K562 (cell line): Measurements from ENCODE around the gene LMNA. TPM values are rescaled to one million over a fixed set of nuclear protein-coding genes. Genes with fewer than 3 reads are reported as not detected.

Experiments used
- BRF1 ChIP-seq: IDR thresholded peaks from 3 replicates; pipeline ENCODE4 v1.6.1; 2011; ENCODE audit warnings: borderline replicate concordance, mild to moderate bottlenecking; ENCODE audit not compliant: insufficient read length; ENCODE audit errors: extremely low read depth
- CCNT2 ChIP-seq: IDR thresholded peaks from 2 replicates; pipeline ENCODE4 v1.6.1; 2011; ENCODE audit warnings: borderline replicate concordance, low read depth, mild to moderate bottlenecking, moderate library complexity, mixed read lengths, low read length; ENCODE audit not compliant: insufficient read length; ENCODE audit errors: extremely low read depth
- ESRRA ChIP-seq: fragments of 450-650 bp; IDR thresholded peaks from 2 replicates; pipeline ENCODE4 v1.6.1; 2014; ENCODE audit warnings: low read depth, mild to moderate bottlenecking, moderate library complexity, borderline replicate concordance
- KLF1 ChIP-seq: fragments of 450-650 bp; IDR thresholded peaks from 2 replicates; pipeline ENCODE4 v1.6.1; 2016; ENCODE audit warnings: missing genetic modification characterization, missing compliant biosample characterization
- POLR2A ChIP-seq: fragments of 450-650 bp; conservative IDR thresholded peaks from 2 replicates; pipeline ENCODE4 v1.6.1; 2016
- SETDB1 ChIP-seq: IDR thresholded peaks from one replicate; pipeline ENCODE4 v1.6.1; 2012; ENCODE audit warnings: low read length, control low read depth, inconsistent platforms
- ZFP30 ChIP-seq: fragments of 250-450 bp; sonication (Bioruptor Pico); IDR thresholded peaks from 2 replicates; pipeline ENCODE4 v1.8.0; 2022; ENCODE audit warnings: moderate library complexity, mild to moderate bottlenecking, inconsistent platforms, borderline replicate concordance
- ZNF133 ChIP-seq: fragments of 250-450 bp; sonication (Bioruptor Pico); IDR thresholded peaks from 2 replicates; pipeline ENCODE4 v1.4.0; 2020; ENCODE audit warnings: mild to moderate bottlenecking
- ZNF76 ChIP-seq: fragments of 250-450 bp; sonication (Bioruptor Pico); IDR thresholded peaks from 2 replicates; pipeline ENCODE4 v1.4.0; 2020; ENCODE audit warnings: mild to moderate bottlenecking, moderate library complexity, borderline replicate concordance
- polyA plus RNA-seq, 8 experiments: library from polyadenylated mRNA; depleted of rRNA in 4 of 8; stranded (reverse) in 5 of 8; unstranded in 3 of 8; fragments of >200 nt; fragmentation: Nextera tagmentation in 2 of 8; fragmentation: Illumina TruSeq in 1 of 8; extraction: Ambion mirVana in 2 of 8; extraction: Trizol in 1 of 8; gene quantifications; 2 replicates each; pipeline versions ENCODE4 v1.2.1 to v1.2.3, GENCODE V29; 2011 to 2014; ENCODE audit warnings: inconsistent platforms in 1 of 8, missing spikeins in 1 of 8
- total RNA-seq, 7 experiments: library from RNA; depleted of rRNA in 6 of 7; stranded (reverse); fragments of >200 nt in 6 of 7; fragmentation: Illumina TruSeq in 2 of 7; extraction: Trizol in 2 of 7; gene quantifications; 2 replicates each; pipeline versions ENCODE4 v1.2.1 to v1.2.3, GENCODE V29; 2011 to 2021; ENCODE audit warnings: low replicate concordance in 1 of 7
- TF ChIP-seq, protein P1 (sequence below): IDR thresholded peaks from 2 replicates; pipeline ENCODE4 v1.6.1; 2011; ENCODE audit warnings: borderline replicate concordance, low read depth, mild to moderate bottlenecking, moderate library complexity, low read length; ENCODE audit not compliant: insufficient read depth, poor library complexity, severe bottlenecking
- TF ChIP-seq, protein P2 (sequence below): fragments of 450-650 bp; IDR thresholded peaks from 2 replicates; pipeline ENCODE4 v1.6.1; 2017; ENCODE audit warnings: antibody characterized with exemption
- TF ChIP-seq, protein P3 (sequence below): fragments of 450-650 bp; IDR thresholded peaks from 2 replicates; pipeline ENCODE4 v1.6.1; 2016; ENCODE audit warnings: low read depth
- TF ChIP-seq, protein P4 (sequence below): sonication (generic); formaldehyde crosslinking; IDR thresholded peaks from 2 replicates; pipeline ENCODE4 v1.9.0; 2022; ENCODE audit warnings: mild to moderate bottlenecking, missing genetic modification reagents

LMNA gene
- total and polyA plus RNA-seq, 9 of the 15 experiments (the other 6 are each of a cell fraction or from before 2014, with no cell fraction given) = 1.00 to 347 (median 88.2) TPM

DNA sequence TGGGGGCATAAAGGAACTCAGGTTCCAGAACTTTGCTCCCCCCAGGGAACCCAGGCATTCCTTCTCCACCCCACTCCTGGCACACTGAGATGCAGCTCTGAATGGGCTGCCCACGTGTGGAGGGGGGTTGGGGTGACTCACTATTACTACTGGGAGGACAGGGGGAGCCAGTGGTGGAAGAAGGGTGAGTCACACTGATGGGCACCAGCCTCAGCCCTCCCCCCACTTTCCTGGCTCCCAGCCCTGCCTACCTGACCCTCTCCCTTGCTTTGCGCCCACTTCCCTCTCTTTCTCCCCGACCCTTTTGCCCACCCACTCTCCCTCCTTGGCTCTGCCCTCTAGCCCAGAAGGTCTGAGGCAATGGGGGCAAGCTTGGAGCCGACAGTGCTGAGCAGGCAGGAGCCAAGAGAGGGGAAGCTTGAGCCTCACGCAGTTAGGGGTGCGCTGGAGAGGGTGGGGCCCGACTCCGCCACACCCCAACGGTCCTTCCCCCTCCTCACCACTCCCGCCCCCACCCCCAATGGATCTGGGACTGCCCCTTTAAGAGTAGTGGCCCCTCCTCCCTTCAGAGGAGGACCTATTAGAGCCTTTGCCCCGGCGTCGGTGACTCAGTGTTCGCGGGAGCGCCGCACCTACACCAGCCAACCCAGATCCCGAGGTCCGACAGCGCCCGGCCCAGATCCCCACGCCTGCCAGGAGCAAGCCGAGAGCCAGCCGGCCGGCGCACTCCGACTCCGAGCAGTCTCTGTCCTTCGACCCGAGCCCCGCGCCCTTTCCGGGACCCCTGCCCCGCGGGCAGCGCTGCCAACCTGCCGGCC is at the start of gene LMNA (continued):
- TF ChIP-seq, protein P1, sequence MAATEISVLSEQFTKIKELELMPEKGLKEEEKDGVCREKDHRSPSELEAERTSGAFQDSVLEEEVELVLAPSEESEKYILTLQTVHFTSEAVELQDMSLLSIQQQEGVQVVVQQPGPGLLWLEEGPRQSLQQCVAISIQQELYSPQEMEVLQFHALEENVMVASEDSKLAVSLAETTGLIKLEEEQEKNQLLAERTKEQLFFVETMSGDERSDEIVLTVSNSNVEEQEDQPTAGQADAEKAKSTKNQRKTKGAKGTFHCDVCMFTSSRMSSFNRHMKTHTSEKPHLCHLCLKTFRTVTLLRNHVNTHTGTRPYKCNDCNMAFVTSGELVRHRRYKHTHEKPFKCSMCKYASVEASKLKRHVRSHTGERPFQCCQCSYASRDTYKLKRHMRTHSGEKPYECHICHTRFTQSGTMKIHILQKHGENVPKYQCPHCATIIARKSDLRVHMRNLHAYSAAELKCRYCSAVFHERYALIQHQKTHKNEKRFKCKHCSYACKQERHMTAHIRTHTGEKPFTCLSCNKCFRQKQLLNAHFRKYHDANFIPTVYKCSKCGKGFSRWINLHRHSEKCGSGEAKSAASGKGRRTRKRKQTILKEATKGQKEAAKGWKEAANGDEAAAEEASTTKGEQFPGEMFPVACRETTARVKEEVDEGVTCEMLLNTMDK = no peak
- TF ChIP-seq ZFP30 (CRISPR knock-in tag) = no peak
- TF ChIP-seq ZNF133 = no peak
- TF ChIP-seq BRF1 = no peak
- no peak for TF ChIP-seq ESRRA
- TF ChIP-seq KLF1 (tag) = no peak
- TF ChIP-seq, protein P2, sequence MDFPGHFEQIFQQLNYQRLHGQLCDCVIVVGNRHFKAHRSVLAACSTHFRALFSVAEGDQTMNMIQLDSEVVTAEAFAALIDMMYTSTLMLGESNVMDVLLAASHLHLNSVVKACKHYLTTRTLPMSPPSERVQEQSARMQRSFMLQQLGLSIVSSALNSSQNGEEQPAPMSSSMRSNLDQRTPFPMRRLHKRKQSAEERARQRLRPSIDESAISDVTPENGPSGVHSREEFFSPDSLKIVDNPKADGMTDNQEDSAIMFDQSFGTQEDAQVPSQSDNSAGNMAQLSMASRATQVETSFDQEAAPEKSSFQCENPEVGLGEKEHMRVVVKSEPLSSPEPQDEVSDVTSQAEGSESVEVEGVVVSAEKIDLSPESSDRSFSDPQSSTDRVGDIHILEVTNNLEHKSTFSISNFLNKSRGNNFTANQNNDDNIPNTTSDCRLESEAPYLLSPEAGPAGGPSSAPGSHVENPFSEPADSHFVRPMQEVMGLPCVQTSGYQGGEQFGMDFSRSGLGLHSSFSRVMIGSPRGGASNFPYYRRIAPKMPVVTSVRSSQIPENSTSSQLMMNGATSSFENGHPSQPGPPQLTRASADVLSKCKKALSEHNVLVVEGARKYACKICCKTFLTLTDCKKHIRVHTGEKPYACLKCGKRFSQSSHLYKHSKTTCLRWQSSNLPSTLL = no peak
- TF ChIP-seq CCNT2 = peak; percentile 15
- TF ChIP-seq SETDB1 = no peak
- TF ChIP-seq, protein P3, sequence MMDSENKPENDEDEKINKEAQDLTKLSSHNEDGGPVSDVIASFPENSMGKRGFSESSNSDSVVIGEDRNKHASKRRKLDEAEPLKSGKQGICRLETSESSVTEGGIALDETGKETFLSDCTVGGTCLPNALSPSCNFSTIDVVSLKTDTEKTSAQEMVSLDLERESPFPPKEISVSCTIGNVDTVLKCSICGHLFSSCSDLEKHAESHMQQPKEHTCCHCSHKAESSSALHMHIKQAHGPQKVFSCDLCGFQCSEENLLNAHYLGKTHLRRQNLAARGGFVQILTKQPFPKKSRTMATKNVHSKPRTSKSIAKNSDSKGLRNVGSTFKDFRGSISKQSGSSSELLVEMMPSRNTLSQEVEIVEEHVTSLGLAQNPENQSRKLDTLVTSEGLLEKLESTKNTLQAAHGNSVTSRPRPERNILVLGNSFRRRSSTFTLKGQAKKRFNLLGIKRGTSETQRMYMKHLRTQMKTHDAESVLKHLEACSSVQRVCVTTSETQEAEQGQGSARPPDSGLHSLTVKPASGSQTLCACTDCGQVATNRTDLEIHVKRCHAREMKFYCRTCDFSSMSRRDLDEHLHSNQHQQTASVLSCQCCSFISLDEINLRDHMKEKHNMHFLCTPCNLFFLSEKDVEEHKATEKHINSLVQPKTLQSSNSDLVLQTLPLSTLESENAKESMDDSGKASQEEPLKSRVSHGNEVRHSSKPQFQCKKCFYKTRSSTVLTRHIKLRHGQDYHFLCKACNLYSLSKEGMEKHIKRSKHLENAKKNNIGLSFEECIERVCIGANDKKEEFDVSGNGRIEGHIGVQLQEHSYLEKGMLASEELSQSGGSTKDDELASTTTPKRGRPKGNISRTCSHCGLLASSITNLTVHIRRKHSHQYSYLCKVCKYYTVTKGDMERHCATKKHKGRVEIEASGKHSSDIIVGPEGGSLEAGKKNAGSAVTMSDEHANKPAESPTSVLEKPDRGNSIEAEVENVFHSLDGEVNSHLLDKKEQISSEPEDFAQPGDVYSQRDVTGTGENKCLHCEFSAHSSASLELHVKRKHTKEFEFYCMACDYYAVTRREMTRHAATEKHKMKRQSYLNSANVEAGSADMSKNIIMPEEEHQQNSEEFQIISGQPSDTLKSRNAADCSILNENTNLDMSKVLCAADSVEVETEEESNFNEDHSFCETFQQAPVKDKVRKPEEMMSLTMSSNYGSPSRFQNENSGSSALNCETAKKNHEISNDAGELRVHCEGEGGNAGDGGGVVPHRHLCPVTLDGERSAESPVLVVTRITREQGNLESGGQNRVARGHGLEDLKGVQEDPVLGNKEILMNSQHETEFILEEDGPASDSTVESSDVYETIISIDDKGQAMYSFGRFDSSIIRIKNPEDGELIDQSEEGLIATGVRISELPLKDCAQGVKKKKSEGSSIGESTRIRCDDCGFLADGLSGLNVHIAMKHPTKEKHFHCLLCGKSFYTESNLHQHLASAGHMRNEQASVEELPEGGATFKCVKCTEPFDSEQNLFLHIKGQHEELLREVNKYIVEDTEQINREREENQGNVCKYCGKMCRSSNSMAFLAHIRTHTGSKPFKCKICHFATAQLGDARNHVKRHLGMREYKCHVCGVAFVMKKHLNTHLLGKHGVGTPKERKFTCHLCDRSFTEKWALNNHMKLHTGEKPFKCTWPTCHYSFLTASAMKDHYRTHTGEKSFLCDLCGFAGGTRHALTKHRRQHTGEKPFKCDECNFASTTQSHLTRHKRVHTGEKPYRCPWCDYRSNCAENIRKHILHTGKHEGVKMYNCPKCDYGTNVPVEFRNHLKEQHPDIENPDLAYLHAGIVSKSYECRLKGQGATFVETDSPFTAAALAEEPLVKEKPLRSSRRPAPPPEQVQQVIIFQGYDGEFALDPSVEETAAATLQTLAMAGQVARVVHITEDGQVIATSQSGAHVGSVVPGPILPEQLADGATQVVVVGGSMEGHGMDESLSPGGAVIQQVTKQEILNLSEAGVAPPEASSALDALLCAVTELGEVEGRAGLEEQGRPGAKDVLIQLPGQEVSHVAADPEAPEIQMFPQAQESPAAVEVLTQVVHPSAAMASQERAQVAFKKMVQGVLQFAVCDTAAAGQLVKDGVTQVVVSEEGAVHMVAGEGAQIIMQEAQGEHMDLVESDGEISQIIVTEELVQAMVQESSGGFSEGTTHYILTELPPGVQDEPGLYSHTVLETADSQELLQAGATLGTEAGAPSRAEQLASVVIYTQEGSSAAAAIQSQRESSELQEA = no peak
- peak; percentile 87 for TF ChIP-seq POLR2A
- TF ChIP-seq ZNF76 = no peak
- TF ChIP-seq, protein P4, sequence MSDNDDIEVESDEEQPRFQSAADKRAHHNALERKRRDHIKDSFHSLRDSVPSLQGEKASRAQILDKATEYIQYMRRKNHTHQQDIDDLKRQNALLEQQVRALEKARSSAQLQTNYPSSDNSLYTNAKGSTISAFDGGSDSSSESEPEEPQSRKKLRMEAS (CRISPR knock-in tag) = peak; percentile 81; the same call in 1 of the 2 replicates
